PC-3 (cell line): ENCODE results near the gene CNTNAP2.

ENCODE experiments used
- CTCF ChIP-seq: fragments of 300-600 bp; sonication (generic); conservative IDR thresholded peaks from 2 replicates; pipeline ENCODE4 v1.5.1; 2017; ENCODE audit warnings: antibody characterized with exemption, low read depth, mild to moderate bottlenecking, low read length
- EZH2phosphoT487 ChIP-seq: fragments of 300-600 bp; sonication (generic); IDR thresholded peaks from 2 replicates; pipeline ENCODE4 v1.6.1; 2018; ENCODE audit warnings: mild to moderate bottlenecking, antibody characterized with exemption, low read length, borderline replicate concordance

- TF ChIP-seq CTCF (no peak), EZH2phosphoT487 (no peak)
These were observed 2210.8 kb downstream of the CNTNAP2 start for GRCh38 chr7:148327379-148327778.
